ENCODE measurements around the gene PIK3R5.

The PIK3R5 gene

GRCh38 chr17:8851600-8851999 lies 113.9 kb downstream of the PIK3R5 start:
- DNase-seq = no peak

- DNase-seq = no peak
Observed at GRCh38 chr17:8849311-8850041, 116.0 kb downstream of the PIK3R5 start.

GRCh38 chr17:8847891-8848290 lies 117.6 kb downstream of the PIK3R5 start:
- no peak for DNase-seq

GRCh38 chr17:8846768-8847211 lies 118.7 kb downstream of the PIK3R5 start:
- DNase-seq = no peak

- no peak for DNase-seq
Observed at GRCh38 chr17:8844229-8845218, 121.0 kb downstream of the PIK3R5 start.

GRCh38 chr17:8843344-8843743 lies 122.2 kb downstream of the PIK3R5 start:
- DNase-seq = no peak

GRCh38 chr17:8841844-8842243 lies 123.7 kb downstream of the PIK3R5 start:
- no peak for DNase-seq

GRCh38 chr17:8839410-8839935 lies 126.0 kb downstream of the PIK3R5 start:
- DNase-seq = no peak

GRCh38 chr17:8838551-8839095 lies 126.9 kb downstream of the PIK3R5 start:
- DNase-seq = no peak

GRCh38 chr17:8837563-8838075 lies 127.9 kb downstream of the PIK3R5 start:
- DNase-seq = no peak

GRCh38 chr17:8836821-8837562 lies 128.5 kb downstream of the PIK3R5 start:
- DNase-seq = no peak

- DNase-seq = no peak
Observed at GRCh38 chr17:8835631-8836364, 129.7 kb downstream of the PIK3R5 start.

GRCh38 chr17:8835106-8835505 lies 130.4 kb downstream of the PIK3R5 start:
- DNase-seq = no peak

GRCh38 chr17:8832711-8833352 lies 132.7 kb downstream of the PIK3R5 start:
- peak; percentile 17 for DNase-seq

GRCh38 chr17:8831234-8831849 lies 134.2 kb downstream of the PIK3R5 start:
- no peak for DNase-seq

- DNase-seq = no peak
Observed at GRCh38 chr17:8830141-8830540, 135.4 kb downstream of the PIK3R5 start.

- no peak for DNase-seq
Observed at GRCh38 chr17:8829036-8829941, 136.2 kb downstream of the PIK3R5 start.

Measured in activated gamma-delta T cell treated with Interleukin-2 at 50 U/mL for 16 hours (primary cell).